SW480 (cell line): ENCODE results near the gene RHEX.
"Not testable (repeated sequence)": the region's sequence is repeated elsewhere in the genome, so short reads cannot be mapped to it uniquely, and the experiment has no call there.

Experiments
- DNase-seq: peaks from one replicate; pipeline ENCODE4 v3.0.0-alpha.2; 2016; ENCODE audit warnings: low spot score

Gene RHEX

GRCh38 chr1:206030714-206031113 is 22.3 kb upstream of the RHEX start:
- peak; percentile 88 for DNase-seq

GRCh38 chr1:206032380-206033140 is 20.4 kb upstream of the RHEX start:
- no peak for DNase-seq

- DNase-seq, result no peak
These were observed 17.9 kb upstream of the RHEX start for GRCh38 chr1:206035027-206035426.

GRCh38 chr1:206036663-206037455 is 16.1 kb upstream of the RHEX start:
- DNase-seq, result no peak

GRCh38 chr1:206037581-206037980 is 15.4 kb upstream of the RHEX start:
- DNase-seq, result no peak

- no peak for DNase-seq
These were observed 13.7 kb upstream of the RHEX start for GRCh38 chr1:206039046-206039973.

GRCh38 chr1:206040328-206040727 is 12.6 kb upstream of the RHEX start:
- DNase-seq, result no peak

GRCh38 chr1:206041640-206042039 is 11.3 kb upstream of the RHEX start:
- no peak for DNase-seq

GRCh38 chr1:206047271-206047670 is 5.7 kb upstream of the RHEX start:
- no peak for DNase-seq

- no peak for DNase-seq
These were observed 4.4 kb upstream of the RHEX start for GRCh38 chr1:206048582-206048981.

- no peak for DNase-seq
These were observed 3.7 kb upstream of the RHEX start for GRCh38 chr1:206049293-206049692.

GRCh38 chr1:206049919-206050600 is 2.9 kb upstream of the RHEX start:
- no peak for DNase-seq

GRCh38 chr1:206050655-206051235 is 2.2 kb upstream of the RHEX start:
- DNase-seq, result no peak

GRCh38 chr1:206052231-206052865 is 625 bp upstream of the RHEX start:
- DNase-seq, result not testable (repeated sequence)

GRCh38 chr1:206053616-206054015 is 643 bp downstream of the RHEX start:
- DNase-seq, result not testable (repeated sequence)

- not testable (repeated sequence) for DNase-seq
These were observed 2.2 kb downstream of the RHEX start for GRCh38 chr1:206055069-206055625.

- DNase-seq, result not testable (repeated sequence)
These were observed 2.8 kb downstream of the RHEX start for GRCh38 chr1:206055639-206056323.

- not testable (repeated sequence) for DNase-seq
These were observed 5.4 kb downstream of the RHEX start for GRCh38 chr1:206058289-206058926.

GRCh38 chr1:206058927-206059292 is 5.9 kb downstream of the RHEX start:
- DNase-seq, result no peak
